ENCODE results near the gene SCYGR6. TPM values are rescaled to one million over a fixed set of nuclear protein-coding genes. Genes with fewer than 3 reads are reported as not detected.

Gene SCYGR6, protein sequence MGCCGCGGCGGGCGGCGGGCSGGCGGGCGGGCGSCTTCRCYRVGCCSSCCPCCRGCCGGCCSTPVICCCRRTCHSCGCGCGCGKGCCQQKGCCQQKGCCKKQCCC
- total RNA-seq (not detected), polyA plus RNA-seq (not detected)

DNA sequence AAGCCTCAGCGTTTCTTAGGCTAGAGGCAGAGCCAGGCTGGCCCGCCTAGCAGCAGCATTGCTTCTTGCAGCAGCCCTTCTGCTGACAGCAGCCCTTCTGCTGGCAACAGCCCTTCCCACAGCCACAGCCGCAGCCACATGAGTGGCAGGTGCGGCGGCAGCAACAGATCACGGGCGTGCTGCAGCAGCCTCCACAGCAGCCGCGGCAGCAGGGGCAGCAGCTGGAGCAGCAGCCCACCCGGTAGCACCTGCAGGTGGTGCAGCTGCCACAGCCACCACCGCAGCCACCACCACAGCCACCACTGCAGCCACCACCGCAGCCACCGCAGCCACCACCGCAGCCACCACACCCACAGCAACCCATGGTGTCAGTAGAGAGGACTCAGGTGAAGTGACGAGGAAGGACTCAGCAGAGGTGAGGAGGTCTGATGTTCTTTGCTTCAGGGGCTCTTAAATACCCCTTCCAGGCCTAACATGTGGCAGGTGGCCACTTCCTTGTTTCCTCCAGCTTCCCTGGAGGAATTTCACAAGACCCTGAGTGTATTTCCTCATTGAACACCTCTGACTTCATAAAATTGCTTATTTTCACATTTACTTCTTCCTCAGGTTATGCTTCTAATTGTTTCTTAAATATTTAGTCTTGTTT is at the start of gene SCYGR6:
Gene SCYGR6, minus strand, starts transcription at position 364 of the 646 bp plus-strand sequence. Its CDS starts 0 bp downstream, at position 364.
- H3K27me3 ChIP-seq (ENCODE audit: control insufficient read depth, insufficient read depth, low read length) = no peaks in the 10 kb centered on the region
- no peak within 1 kb of the TSS for H3K4me3 Mint-ChIP-seq
- no peaks in the 10 kb centered on the region for H3K36me3 ChIP-seq (ENCODE audit: control insufficient read depth, insufficient read depth, low read length)
- H3K9me3 ChIP-seq (ENCODE audit: control insufficient read depth in 2 of 2, low read length in 2 of 2) = no peaks in the 10 kb centered on the region
- H3K27ac ChIP-seq (ENCODE audit: insufficient read depth, low read length, poor library complexity, severe bottlenecking) = no peak within 1 kb of the TSS
- no peaks in the 10 kb centered on the region for H3K4me1 Mint-ChIP-seq
- no peak within 1 kb of the TSS for H3K27ac Mint-ChIP-seq
- H3K4me1 ChIP-seq (ENCODE audit: control insufficient read depth, insufficient read depth, low read length, poor library complexity, severe bottlenecking) = no peaks in the 10 kb centered on the region
- H3K9me3 Mint-ChIP-seq = peaks cover 0 to 4% (median 0%) of the 10 kb centered on the region in 7 donors
- ATAC-seq (ENCODE audit: low read depth in 2 of 2) (no peak), DNase-seq (no peak)
- H3K27me3 Mint-ChIP-seq = peaks cover 7% of the 10 kb centered on the region
- no peaks in the 10 kb centered on the region for H3K36me3 Mint-ChIP-seq
- H3K4me3 ChIP-seq (ENCODE audit: low read depth, low read length) = no peak within 1 kb of the TSS

DNA sequence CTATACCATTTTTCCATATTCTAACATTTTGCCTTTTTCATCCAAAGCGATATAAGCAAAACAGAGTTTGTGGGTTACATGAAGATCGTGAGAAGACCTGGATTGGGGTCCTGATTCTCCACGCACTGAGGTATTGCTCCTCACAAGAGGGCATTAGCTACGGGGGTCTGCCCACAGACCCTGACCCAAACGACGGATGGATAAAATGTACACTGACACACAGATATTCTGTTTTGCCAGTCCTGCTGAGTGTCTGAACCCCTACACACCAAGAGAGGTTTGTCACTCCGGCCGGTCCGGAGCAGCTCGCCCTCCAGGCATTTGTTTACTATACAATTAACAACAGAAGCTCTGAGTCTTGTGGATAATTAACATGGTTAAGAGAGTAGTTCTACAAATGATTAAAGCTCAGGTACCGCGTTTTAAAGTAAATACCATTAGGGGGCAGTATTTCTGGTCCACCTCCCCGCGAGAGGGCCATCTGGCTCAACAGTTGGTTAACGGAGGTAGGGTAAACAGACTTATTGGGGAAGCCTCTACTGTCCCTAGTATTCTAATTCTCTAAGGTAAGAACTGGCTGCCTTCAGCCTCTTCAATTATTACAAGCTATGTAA is 49.6 kb upstream of the SCYGR6 start:
- Mint-ChIP-seq H3K27me3 (no peaks in the 10 kb centered on the region), H3K4me3 (no peak overlapping the region), H3K4me1 (peaks cover 10 to 24% (median 14%) of the 10 kb centered on the region in 4 donors), H3K27ac (peak overlapping the region in 2 of 3 donors; percentile 10 to 65), H3K36me3 (no peaks in the 10 kb centered on the region), H3K9me3 (no peaks in the 10 kb centered on the region)
- H3K4me1 ChIP-seq (ENCODE audit: control insufficient read depth, insufficient read depth, low read length, poor library complexity, severe bottlenecking) = no peaks in the 10 kb centered on the region
- no peaks in the 10 kb centered on the region for H3K9me3 ChIP-seq (ENCODE audit: control insufficient read depth in 2 of 2, low read length in 2 of 2)
- H3K27ac ChIP-seq (ENCODE audit: insufficient read depth, low read length, poor library complexity, severe bottlenecking) = no peak overlapping the region
- no peak for ATAC-seq (ENCODE audit: low read depth in 2 of 2)
- peak in 1 of 3 donors; percentile 24 for DNase-seq
- H3K27me3 ChIP-seq (ENCODE audit: control insufficient read depth, insufficient read depth, low read length) = no peaks in the 10 kb centered on the region
- H3K36me3 ChIP-seq (ENCODE audit: control insufficient read depth, insufficient read depth, low read length) = no peaks in the 10 kb centered on the region
- H3K4me3 ChIP-seq (ENCODE audit: low read depth, low read length) = no peak overlapping the region

DNA sequence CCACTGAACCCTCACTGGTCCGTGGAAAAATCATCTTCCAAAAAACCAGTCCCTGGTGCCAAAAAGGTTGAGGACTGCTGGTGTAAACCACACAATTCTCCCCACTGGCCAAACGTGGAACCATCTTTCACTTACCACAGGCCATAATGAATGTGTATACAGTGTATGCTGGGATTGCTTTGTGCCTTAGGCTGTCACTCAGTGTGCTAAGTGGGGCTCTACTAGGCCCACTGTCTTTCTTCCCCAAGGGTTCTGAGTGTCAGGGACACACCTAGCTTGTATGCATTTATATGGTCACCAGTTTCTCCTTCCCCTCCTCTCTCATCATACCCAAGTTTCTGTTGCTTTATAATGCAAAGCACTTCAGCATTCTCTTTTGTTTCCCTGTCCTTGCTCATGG is 48.4 kb upstream of the SCYGR6 start:
- DNase-seq = no peak
- Histone ChIP-seq H3K4me3 (ENCODE audit: low read depth, low read length) (no peak overlapping the region), H3K36me3 (ENCODE audit: control insufficient read depth, insufficient read depth, low read length) (no peaks in the 10 kb centered on the region), H3K4me1 (ENCODE audit: control insufficient read depth, insufficient read depth, low read length, poor library complexity, severe bottlenecking) (no peaks in the 10 kb centered on the region), H3K27ac (ENCODE audit: insufficient read depth, low read length, poor library complexity, severe bottlenecking) (no peak overlapping the region), H3K9me3 (ENCODE audit: control insufficient read depth in 2 of 2, low read length in 2 of 2) (no peaks in the 10 kb centered on the region), H3K27me3 (ENCODE audit: control insufficient read depth, insufficient read depth, low read length) (no peaks in the 10 kb centered on the region)
- H3K4me1 Mint-ChIP-seq = peaks cover 10 to 24% (median 14%) of the 10 kb centered on the region in 4 donors
- no peaks in the 10 kb centered on the region for H3K9me3 Mint-ChIP-seq
- no peaks in the 10 kb centered on the region for H3K36me3 Mint-ChIP-seq
- peak overlapping the region in 1 of 3 donors; percentile 32 for H3K27ac Mint-ChIP-seq
- H3K27me3 Mint-ChIP-seq = no peaks in the 10 kb centered on the region
- ATAC-seq (ENCODE audit: low read depth in 2 of 2) = no peak
- H3K4me3 Mint-ChIP-seq = no peak overlapping the region

DNA sequence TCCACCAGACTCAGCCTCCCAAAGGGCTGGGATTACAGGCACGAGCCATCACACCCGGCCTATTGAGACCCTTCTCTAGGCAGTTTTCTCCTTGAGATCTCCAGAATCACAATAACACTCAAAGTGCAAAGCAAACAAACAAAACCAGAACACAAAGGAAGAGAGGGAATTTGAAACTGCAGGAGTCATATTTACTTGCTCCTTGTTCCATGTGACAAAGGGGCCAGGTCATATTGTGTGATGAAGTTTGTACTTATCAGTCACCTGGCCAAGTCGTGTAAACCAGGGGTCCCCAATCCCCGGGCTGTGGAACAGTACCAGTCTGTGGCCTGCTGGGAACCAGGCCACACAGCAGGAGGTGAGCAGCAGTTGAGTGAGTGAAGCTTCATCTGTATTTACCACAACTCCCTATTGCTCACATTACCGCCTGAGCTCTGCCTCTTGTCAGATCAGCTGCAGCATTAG is 47.7 kb upstream of the SCYGR6 start:
- Mint-ChIP-seq H3K36me3 (no peaks in the 10 kb centered on the region), H3K27me3 (no peaks in the 10 kb centered on the region), H3K9me3 (no peaks in the 10 kb centered on the region), H3K4me3 (no peak overlapping the region), H3K27ac (no peak overlapping the region), H3K4me1 (peaks cover 10 to 22% (median 14%) of the 10 kb centered on the region in 4 donors)
- no peak for DNase-seq
- H3K27ac ChIP-seq (ENCODE audit: insufficient read depth, low read length, poor library complexity, severe bottlenecking) = no peak overlapping the region
- H3K4me3 ChIP-seq (ENCODE audit: low read depth, low read length) = no peak overlapping the region
- H3K9me3 ChIP-seq (ENCODE audit: control insufficient read depth in 2 of 2, low read length in 2 of 2) = no peaks in the 10 kb centered on the region
- H3K27me3 ChIP-seq (ENCODE audit: control insufficient read depth, insufficient read depth, low read length) = no peaks in the 10 kb centered on the region
- H3K4me1 ChIP-seq (ENCODE audit: control insufficient read depth, insufficient read depth, low read length, poor library complexity, severe bottlenecking) = no peaks in the 10 kb centered on the region
- no peaks in the 10 kb centered on the region for H3K36me3 ChIP-seq (ENCODE audit: control insufficient read depth, insufficient read depth, low read length)
- ATAC-seq (ENCODE audit: low read depth in 2 of 2) = no peak

DNA sequence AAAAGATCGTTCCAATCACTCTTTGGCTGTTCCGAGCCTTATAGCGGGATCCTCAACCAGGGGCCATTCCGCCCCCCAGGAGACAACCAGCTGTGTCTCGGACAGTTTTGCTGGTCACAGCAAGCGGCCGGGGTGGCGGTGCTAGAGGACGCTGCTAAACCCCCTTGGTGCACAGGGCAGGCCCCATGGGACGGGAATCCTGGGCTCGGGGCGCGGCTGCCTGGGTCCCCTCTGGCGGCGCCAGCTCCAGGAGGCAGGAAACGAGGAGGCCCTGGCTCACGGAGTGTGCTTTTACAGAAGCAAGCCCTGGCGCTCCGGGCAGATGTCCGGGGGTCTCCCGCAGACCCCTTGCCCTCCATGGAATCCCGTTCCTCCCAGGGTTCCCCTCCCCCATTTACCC is 43.3 kb upstream of the SCYGR6 start:
- H3K36me3 ChIP-seq (ENCODE audit: control insufficient read depth, insufficient read depth, low read length) = no peaks in the 10 kb centered on the region
- H3K4me3 Mint-ChIP-seq = no peak overlapping the region
- H3K4me1 ChIP-seq (ENCODE audit: control insufficient read depth, insufficient read depth, low read length, poor library complexity, severe bottlenecking) = no peaks in the 10 kb centered on the region
- H3K27me3 ChIP-seq (ENCODE audit: control insufficient read depth, insufficient read depth, low read length) = no peaks in the 10 kb centered on the region
- H3K36me3 Mint-ChIP-seq = no peaks in the 10 kb centered on the region
- H3K4me1 Mint-ChIP-seq = no peaks in the 10 kb centered on the region
- no peak overlapping the region for H3K4me3 ChIP-seq (ENCODE audit: low read depth, low read length)
- H3K27ac ChIP-seq (ENCODE audit: insufficient read depth, low read length, poor library complexity, severe bottlenecking) = no peak overlapping the region
- no peaks in the 10 kb centered on the region for H3K27me3 Mint-ChIP-seq
- ATAC-seq (ENCODE audit: low read depth in 2 of 2) = no peak
- no peak for DNase-seq
- no peak overlapping the region for H3K27ac Mint-ChIP-seq
- H3K9me3 ChIP-seq (ENCODE audit: control insufficient read depth in 2 of 2, low read length in 2 of 2) = no peaks in the 10 kb centered on the region
- H3K9me3 Mint-ChIP-seq = no peaks in the 10 kb centered on the region

DNA sequence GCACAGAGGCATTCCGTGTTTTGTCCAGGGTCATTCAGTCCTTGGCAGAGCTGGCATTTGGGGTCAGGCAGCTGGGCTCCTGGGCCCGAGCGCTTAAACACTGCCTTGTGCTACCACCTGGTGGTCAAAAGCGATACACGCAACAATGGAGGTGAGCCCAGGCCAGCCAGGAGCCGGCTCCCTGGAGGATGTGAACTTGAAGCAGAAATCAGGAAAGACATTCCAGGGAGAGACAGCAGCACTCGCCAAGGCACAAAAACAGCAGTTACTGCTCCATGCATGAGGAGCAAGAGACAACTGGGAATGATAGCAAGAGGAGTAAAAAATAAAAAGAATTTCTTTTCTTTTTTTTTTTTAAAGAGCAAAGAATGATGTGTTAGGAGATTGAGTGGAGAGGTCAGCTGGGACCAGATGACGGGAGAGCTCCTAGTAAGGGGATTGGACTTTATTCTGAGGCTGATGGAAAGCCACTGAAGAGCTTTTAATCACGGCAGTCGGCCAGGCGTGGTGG is 41.9 kb upstream of the SCYGR6 start:
- peak; percentile 35 to 53 (median 46) for DNase-seq
- Mint-ChIP-seq H3K4me3 (no peak overlapping the region), H3K4me1 (no peaks in the 10 kb centered on the region), H3K9me3 (no peaks in the 10 kb centered on the region), H3K27ac (peak overlapping the region in 1 of 3 donors; percentile 70), H3K36me3 (no peaks in the 10 kb centered on the region), H3K27me3 (no peaks in the 10 kb centered on the region)
- Histone ChIP-seq H3K4me3 (ENCODE audit: low read depth, low read length) (no peak overlapping the region), H3K27me3 (ENCODE audit: control insufficient read depth, insufficient read depth, low read length) (no peaks in the 10 kb centered on the region), H3K9me3 (ENCODE audit: control insufficient read depth in 2 of 2, low read length in 2 of 2) (no peaks in the 10 kb centered on the region), H3K36me3 (ENCODE audit: control insufficient read depth, insufficient read depth, low read length) (no peaks in the 10 kb centered on the region), H3K4me1 (ENCODE audit: control insufficient read depth, insufficient read depth, low read length, poor library complexity, severe bottlenecking) (no peaks in the 10 kb centered on the region), H3K27ac (ENCODE audit: insufficient read depth, low read length, poor library complexity, severe bottlenecking) (no peak overlapping the region)
- peak; percentile 69 to 74 for ATAC-seq (ENCODE audit: low read depth in 2 of 2)

DNA sequence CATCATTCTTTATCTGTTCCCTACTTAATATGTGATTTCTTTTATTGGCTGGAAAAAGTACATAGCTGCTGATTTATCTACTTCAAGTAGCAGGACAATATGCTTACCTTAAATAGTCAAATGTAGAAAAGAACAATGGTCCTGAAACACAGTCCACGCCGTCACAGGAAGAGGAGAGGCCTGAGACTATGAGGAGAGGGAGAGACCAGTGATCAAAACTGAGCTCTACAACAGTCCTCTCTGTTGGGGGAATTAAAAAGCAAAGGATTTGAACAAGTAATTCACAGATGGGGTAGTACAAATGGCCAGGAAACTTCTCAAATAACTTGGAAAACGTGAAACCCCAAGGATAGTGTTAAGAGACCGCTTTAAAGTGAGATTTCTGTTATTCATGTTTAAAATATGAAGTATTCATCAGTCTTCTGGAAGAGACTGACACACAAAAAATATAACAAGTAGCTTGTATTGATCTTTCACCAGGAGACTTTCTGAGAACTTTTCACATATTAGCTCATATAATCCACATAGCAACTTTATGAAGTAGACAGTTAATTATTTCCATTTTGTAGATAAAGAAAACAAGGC is 41.3 kb upstream of the SCYGR6 start:
- no peak for DNase-seq
- no peaks in the 10 kb centered on the region for H3K36me3 ChIP-seq (ENCODE audit: control insufficient read depth, insufficient read depth, low read length)
- H3K27me3 Mint-ChIP-seq = no peaks in the 10 kb centered on the region
- no peaks in the 10 kb centered on the region for H3K27me3 ChIP-seq (ENCODE audit: control insufficient read depth, insufficient read depth, low read length)
- no peak overlapping the region for H3K4me3 ChIP-seq (ENCODE audit: low read depth, low read length)
- ATAC-seq (ENCODE audit: low read depth in 2 of 2) = no peak
- H3K4me3 Mint-ChIP-seq = no peak overlapping the region
- no peaks in the 10 kb centered on the region for H3K4me1 ChIP-seq (ENCODE audit: control insufficient read depth, insufficient read depth, low read length, poor library complexity, severe bottlenecking)
- peak overlapping the region in 2 of 3 donors; percentile 17 to 70 for H3K27ac Mint-ChIP-seq
- no peaks in the 10 kb centered on the region for H3K9me3 ChIP-seq (ENCODE audit: control insufficient read depth in 2 of 2, low read length in 2 of 2)
- no peaks in the 10 kb centered on the region for H3K36me3 Mint-ChIP-seq
- H3K27ac ChIP-seq (ENCODE audit: insufficient read depth, low read length, poor library complexity, severe bottlenecking) = no peak overlapping the region
- peaks cover 0 to under 1% (median 0%) of the 10 kb centered on the region in 7 donors for H3K9me3 Mint-ChIP-seq
- no peaks in the 10 kb centered on the region for H3K4me1 Mint-ChIP-seq

All from CD4-positive, CD25-positive, alpha-beta regulatory T cell (primary cell).